HG03175 (cell line): ENCODE measurements around the gene NAE1.
"Not testable (repeated sequence)": the region's sequence is repeated elsewhere in the genome, so short reads cannot be mapped to it uniquely, and the experiment has no call there.

ENCODE experiments used
- ATAC-seq: cut with Tn5 transposase; IDR thresholded peaks from one replicate; pipeline ENCODE4 v1.9.1; 2021; ENCODE audit warnings: mild to moderate bottlenecking, moderate library complexity; ENCODE audit not compliant: unreplicated experiment

Gene NAE1

DNA sequence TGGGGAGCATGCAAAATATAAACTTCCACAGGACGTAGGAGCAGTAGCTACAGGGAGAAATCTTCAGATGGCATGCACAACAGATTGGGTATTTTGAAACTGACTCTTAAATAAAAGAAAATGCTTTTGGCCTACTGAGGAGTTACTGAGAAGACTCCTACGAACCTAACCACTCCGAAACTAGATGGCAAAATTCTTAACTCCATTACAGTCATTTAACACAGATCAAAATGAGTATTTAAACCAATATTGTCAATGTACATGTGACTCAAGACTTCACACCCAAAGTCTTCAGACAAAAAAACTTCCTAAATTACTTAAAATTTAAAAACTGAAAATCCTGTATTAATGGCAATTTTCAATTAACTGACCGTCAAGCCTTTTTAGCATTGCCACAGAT, 21.0 kb downstream of the NAE1 start:
- ATAC-seq: no peak

DNA sequence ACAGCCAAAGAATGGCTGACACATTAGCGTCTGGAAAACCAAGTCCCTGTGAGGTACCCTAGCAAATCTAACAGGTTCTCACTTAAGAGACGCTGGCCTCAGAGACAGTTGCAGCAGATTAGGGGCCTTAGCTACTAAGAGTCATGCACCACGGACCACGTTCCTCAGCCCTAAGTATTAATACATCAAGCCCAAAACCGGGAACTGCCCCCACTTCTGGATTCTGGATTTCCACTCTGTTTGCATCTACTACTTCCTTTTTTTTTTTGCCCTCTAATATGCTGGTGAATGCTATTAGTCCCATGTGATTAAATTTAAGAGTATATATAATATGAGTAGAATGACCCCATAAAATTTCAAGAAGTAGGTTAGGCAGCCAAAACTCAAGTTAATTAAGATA, 28.6 kb downstream of the NAE1 start:
- no peak for ATAC-seq

DNA sequence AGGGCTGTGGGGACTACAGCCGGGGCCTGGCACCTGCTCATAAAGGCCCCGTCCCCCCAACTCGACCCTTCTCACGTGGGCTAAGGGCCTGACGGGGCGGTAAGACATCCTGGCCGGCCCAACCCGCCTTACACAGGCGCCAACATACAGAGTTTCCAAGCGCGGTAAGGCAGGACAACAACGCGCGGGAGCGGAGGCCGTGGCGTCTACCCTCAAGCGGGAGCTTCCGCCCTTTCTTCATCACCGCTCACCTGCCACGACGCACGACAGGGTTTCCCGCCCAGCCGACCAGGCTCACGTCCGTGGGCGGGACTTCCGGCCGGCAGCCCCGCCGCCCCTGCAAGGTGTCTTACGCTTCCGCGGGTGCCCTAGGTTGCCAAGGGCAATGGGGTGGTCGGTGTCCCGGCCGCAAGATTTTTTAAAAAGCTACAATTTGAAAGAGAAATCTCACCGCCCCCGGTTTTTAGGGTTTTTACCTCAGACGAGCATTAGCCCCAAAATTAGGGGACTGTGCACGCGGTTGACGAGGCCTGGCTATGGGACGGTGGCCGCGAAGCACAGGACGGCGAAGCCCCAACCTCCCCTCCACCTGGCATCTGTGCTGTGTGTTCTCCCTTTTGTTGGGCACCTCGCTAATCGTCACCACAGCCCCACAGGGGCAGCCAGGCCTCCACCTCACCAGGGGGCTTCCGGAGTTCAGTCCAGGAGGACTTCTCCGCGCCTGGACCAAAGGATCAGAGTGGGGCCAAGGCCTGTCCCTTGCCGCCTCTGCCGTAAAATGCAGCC, 29.3 kb downstream of the NAE1 start, which contains the start of gene TERB1:
Gene TERB1, minus strand, starts transcription at position 265 of the 786 bp plus-strand sequence. CDS start 4,786 bp downstream, outside the sequence.
- no peak for ATAC-seq

DNA sequence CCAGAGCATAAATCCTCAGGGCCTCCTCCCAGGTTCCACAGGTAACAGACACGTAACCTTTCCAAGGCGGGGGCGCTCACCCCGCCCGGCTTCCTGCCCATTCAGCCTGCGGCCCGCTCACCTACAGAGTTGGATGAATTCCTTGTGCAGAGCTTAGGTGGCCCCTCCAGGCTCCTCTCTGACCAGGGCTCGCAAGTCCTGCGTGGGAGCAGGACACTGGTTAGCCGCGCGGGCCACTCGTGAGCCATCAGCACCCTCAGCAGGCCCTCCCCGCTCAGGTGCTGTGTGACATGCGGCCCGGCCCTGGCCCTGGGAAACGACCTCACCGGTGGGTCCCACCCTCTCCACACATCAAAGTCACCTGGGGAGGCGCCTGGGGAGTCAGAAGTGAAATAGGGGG, 29.9 kb downstream of the NAE1 start:
- no peak for ATAC-seq

DNA sequence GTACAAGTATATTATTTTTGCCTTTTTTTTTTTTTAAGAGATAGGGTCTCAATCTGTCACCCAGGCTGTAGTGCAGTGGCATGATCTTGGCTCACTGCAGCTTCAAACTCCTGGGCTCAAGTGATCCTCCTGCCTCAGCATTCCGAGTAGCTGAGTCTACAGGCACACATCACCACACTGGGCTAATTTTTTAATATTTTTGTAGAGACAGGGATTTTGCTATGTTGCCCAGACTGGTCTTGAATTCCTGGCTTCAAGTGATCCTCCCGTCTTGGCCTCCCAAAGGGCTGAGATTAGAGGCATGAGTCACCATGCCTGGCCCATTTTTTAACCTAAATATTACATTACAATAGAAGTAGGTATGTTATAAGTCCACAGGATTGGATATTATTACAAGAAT, 32.6 kb downstream of the NAE1 start:
- ATAC-seq: no peak

DNA sequence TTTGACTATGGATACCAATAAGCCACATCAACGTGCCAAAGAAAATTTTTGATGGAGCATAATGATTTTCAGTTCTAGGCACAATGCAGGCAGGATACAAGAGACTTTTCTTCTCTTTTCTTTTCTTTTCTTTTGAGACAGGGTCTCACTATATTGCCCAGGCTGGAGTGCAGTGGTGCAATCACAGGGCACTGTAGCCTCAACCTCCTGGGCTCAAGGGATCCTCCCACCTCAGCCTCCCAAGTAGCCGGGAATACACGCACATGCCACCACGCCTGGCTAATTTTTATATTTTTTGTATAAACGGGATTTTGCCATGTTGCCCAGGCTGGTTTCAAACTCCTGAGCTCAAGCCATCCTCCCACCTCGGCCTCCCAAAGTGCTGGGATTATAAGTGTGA, 36.8 kb downstream of the NAE1 start:
- ATAC-seq: not testable (repeated sequence)

DNA sequence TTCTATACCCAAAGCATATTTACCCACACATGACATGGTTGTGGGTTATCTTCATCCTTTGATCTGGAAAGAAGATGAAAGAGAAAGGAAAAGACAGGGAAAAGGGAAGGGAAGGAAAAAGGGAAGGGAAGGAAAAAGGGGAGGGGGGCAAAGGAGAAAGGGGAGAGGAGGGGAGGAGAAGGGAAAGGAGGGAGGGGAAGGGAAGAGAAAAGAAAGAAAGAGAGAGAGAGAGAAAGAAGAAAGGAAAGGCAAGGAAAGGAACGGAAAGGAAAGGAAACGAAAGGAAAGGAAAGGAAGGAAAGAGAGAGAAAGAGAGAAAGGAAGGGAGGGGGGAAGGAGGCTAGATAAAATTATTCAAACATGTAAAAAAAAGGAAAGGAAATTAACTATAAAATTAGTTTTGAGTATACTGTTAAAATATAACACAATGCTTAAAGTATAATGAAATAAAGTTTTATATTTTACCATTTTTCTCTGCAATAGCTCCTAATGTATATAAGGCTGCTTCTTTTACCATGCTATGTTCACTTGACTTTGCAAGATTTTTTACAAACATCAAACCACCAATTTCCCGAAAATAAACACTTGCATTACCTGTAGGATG, 40.5 kb downstream of the NAE1 start:
- no peak for ATAC-seq

DNA sequence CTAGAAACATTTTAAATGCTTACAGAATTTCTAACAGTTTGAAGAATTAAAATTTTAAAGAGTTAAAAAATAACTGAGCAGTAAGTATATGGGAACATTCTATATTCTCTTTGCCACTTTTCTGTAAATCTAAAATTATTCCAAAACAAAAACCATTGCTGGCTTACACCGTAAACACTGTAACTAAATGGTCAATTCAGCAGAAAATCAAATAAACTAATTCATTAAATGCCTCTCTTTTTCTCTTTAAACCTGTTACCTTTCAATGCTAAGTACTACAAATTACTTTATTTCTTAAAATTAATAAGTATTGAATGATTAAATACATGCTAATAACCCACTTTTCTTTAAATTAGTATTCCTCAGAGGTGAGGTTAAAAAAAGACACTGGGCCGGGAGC, 43.3 kb downstream of the NAE1 start:
- ATAC-seq: no peak

DNA sequence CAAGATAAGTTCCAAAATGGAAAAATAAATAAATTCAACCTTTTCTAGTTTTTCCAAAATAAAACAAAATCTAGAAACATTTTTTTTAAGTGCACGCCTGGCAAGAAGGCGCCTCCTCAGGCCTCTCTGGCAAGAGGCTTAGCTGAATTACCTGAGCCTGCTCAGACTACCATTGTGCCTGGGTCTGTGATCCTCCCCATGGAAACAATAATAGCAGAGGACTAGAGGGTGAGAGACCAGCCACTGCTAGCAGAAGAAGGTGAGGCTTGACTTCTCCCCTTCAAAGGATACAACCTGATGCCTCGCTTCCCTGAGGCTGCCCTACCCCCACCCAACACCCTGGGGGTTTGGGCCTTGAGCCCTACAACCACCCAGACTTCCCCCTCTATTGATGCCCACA, 44.2 kb downstream of the NAE1 start:
- no peak for ATAC-seq

DNA sequence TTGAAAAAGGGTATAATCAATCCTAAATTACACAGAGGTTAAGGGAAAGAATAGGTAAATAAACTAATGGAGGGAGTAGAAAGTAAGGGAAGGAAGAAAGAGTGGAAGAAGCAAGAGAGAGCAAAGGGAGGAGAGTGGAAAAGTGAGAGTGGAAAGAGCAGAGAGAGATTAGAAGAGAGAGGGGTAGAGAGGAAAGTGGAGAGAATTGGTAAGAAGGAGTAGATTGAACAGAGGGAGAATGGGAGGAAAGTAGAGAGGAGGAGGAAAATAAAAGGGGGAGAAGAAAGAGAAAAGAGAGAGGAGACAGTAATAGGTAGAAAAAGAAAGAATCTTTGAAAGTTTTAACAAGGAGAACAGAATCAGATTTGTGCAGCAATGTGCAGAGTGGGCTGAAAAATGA, 54.3 kb downstream of the NAE1 start:
- ATAC-seq: no peak

DNA sequence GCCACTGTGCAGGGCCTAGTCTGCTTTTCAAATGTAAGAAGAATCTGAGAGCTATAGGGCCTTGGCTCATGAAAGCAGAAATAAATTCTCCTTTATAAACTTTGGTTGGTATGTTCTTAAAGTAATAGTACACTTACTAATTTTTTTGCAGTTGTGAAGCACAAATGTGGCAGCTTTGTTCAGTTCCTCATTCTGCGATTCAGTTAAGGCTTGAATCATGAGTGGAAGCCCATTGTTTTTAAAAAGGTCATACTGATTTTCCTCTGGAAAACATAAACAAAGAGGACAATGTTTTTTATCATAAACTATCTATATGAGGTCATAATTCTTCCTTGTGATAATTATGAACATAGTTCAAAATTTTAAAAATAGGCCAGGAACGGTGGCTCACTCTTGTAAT, 55.8 kb downstream of the NAE1 start:
- no peak for ATAC-seq

DNA sequence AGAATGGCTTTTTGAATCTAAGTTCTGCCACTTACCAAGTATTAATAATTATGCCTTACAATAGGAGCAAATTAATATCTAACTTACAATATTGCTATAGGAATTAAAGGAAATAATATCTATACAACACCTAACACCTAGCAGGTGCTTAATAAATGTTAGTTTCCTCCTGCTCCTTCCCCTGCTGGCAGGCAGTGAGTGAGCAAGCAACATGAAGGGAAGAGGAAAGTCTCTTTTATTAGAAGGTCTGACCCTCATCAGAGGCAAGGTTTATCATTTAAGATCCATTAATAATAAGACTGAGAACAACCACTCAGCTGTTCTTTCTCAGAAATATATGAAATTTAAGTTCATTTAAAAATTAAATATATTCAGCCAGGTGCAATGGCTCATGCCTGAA, 72.7 kb downstream of the NAE1 start:
- ATAC-seq: no peak

DNA sequence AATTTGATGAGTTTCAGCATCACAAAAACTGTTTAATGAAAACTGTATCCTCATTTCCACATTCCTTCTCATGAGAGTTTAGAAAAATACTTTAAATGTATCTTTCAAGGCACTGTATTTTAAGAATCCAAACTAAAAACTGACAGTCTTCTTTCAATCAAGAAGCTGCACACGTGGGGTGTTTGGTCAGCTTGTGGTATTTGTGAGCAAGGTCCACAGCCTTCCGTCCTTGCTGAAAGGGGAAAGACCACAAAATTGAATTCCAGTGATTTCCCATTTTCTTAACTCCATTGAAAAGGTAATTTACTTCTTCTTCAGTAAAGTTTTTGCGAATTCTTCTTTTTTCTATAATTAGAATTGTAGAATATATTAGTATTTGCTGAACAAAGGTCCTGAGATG, 76.0 kb downstream of the NAE1 start:
- ATAC-seq: no peak

DNA sequence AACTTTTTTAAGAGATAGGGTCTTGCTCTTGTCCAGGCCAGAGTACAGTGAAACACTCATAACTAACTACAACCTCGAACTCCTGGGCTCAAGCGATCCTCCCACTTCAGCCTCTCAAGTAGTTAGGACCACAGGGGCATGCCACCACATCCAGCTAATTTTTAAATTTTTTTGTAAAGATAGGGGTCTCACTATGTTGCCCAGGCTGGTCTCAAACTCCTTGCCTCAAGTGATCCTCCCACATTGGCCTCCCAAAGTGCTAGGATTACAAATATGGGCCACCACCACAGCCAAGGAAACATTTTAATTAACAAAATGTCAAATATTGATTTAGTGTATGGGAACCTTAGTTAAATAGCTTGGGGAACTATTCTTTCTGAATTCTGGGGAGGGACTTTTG, 76.6 kb downstream of the NAE1 start:
- ATAC-seq: no peak

DNA sequence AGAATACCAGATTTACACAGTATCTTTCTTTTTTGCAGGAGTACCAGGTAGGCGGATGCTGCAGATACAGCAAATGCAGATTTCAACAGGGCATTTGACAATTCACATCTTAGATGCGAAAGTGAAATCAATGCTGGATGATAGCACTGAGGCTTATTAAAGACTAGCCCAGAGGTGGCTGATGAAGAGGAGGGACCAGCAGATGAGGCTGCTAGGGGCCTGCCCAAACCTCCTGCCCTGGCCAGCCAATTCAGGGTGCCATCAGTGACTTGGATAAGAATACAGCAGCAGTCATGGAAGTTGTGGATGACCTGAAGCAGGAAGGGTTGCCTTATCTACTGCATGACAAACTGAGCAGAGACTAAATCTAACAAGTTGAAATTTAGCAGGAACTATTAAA, 77.8 kb downstream of the NAE1 start:
- ATAC-seq: no peak
